Measurements from ENCODE around the gene TBC1D30.
"Not testable (repeated sequence)": the region's sequence is repeated elsewhere in the genome, so short reads cannot be mapped to it uniquely, and the experiment has no call there.

Gene TBC1D30

GRCh38 chr12:64806173-64806572 is 18.3 kb upstream of the TBC1D30 start:
- in situ Hi-C loops (cut with MboI; ENCODE audit: low sequenced_read_pairs): no loop called here

- in situ Hi-C loops (cut with MboI; ENCODE audit: low sequenced_read_pairs): no loop called here
These were observed 17.6 kb upstream of the TBC1D30 start for GRCh38 chr12:64806593-64807460.

- in situ Hi-C loops (cut with MboI; ENCODE audit: low sequenced_read_pairs): no loop called here
These were observed 16.3 kb upstream of the TBC1D30 start for GRCh38 chr12:64808110-64808509.

- in situ Hi-C loops (cut with MboI; ENCODE audit: low sequenced_read_pairs): no loop called here
These were observed 13.6 kb upstream of the TBC1D30 start for GRCh38 chr12:64810831-64811230.

GRCh38 chr12:64813723-64814122 is 10.7 kb upstream of the TBC1D30 start:
- in situ Hi-C loops (cut with MboI; ENCODE audit: low sequenced_read_pairs): no loop called here

GRCh38 chr12:64814432-64814831 is 10.0 kb upstream of the TBC1D30 start:
- in situ Hi-C loops (cut with MboI; ENCODE audit: low sequenced_read_pairs): no loop called here

GRCh38 chr12:64819816-64820402 is 4.5 kb upstream of the TBC1D30 start:
- in situ Hi-C loops (cut with MboI; ENCODE audit: low sequenced_read_pairs): no loop called here

GRCh38 chr12:64820593-64820992 is 3.9 kb upstream of the TBC1D30 start:
- in situ Hi-C loops (cut with MboI; ENCODE audit: low sequenced_read_pairs): no loop called here

GRCh38 chr12:64821116-64821630 is 3.3 kb upstream of the TBC1D30 start:
- in situ Hi-C loops (cut with MboI; ENCODE audit: low sequenced_read_pairs): no loop called here

- in situ Hi-C loops (cut with MboI; ENCODE audit: low sequenced_read_pairs): no loop called here
These were observed 332 bp upstream of the TBC1D30 start for GRCh38 chr12:64824130-64824499.

GRCh38 chr12:64825143-64826021 is 935 bp downstream of the TBC1D30 start:
- in situ Hi-C loops (cut with MboI; ENCODE audit: low sequenced_read_pairs): no loop called here

- in situ Hi-C loops (cut with MboI; ENCODE audit: low sequenced_read_pairs): no loop called here
These were observed 1.8 kb downstream of the TBC1D30 start for GRCh38 chr12:64826234-64826633.

- in situ Hi-C loops (cut with MboI; ENCODE audit: low sequenced_read_pairs): no loop called here
These were observed 4.3 kb downstream of the TBC1D30 start for GRCh38 chr12:64828713-64829112.

GRCh38 chr12:64833928-64834327 is 9.5 kb downstream of the TBC1D30 start:
- in situ Hi-C loops (cut with MboI; ENCODE audit: low sequenced_read_pairs): no loop called here

- in situ Hi-C loops (cut with MboI; ENCODE audit: low sequenced_read_pairs): no loop called here
These were observed 11.5 kb downstream of the TBC1D30 start for GRCh38 chr12:64835901-64836300.

- in situ Hi-C loops (cut with MboI; ENCODE audit: low sequenced_read_pairs): no loop called here
These were observed 12.4 kb downstream of the TBC1D30 start for GRCh38 chr12:64836856-64837255.

GRCh38 chr12:64837427-64837826 is 13.0 kb downstream of the TBC1D30 start:
- in situ Hi-C loops (cut with MboI; ENCODE audit: low sequenced_read_pairs): no loop called here

GRCh38 chr12:64840119-64840518 is 15.7 kb downstream of the TBC1D30 start:
- in situ Hi-C loops (cut with MboI; ENCODE audit: low sequenced_read_pairs): no loop called here

- in situ Hi-C loops (cut with MboI; ENCODE audit: low sequenced_read_pairs): no loop called here
These were observed 16.7 kb downstream of the TBC1D30 start for GRCh38 chr12:64840949-64841717.

GRCh38 chr12:64848409-64848808 is 24.0 kb downstream of the TBC1D30 start:
- in situ Hi-C loops (cut with MboI; ENCODE audit: low sequenced_read_pairs): not testable (repeated sequence)

Measured in HL-60/S4 (cell line).